Activated naive CD8-positive, alpha-beta T cell (primary cell): ENCODE data around the gene CEP41.
A peak's percentile ranks its signal among the peaks of the same experiment; 100 is the strongest.

Experiments used
- H3K27ac Mint-ChIP-seq: one replicate; pipeline ENCODE4 v1.8.0; 2021; ENCODE audit warnings: mixed read lengths
- H3K27me3 Mint-ChIP-seq: one replicate; pipeline ENCODE4 v1.8.0; 2021; ENCODE audit warnings: mixed read lengths
- H3K36me3 Mint-ChIP-seq: one replicate; pipeline ENCODE4 v1.8.0; 2021; ENCODE audit warnings: mixed read lengths
- H3K4me1 Mint-ChIP-seq: one replicate; pipeline ENCODE4 v1.8.0; 2021; ENCODE audit warnings: low read depth, mixed read lengths
- H3K4me3 Mint-ChIP-seq: one replicate; pipeline ENCODE4 v1.8.0; 2021; ENCODE audit warnings: mild to moderate bottlenecking, mixed read lengths
- H3K9me3 Mint-ChIP-seq: one replicate; pipeline ENCODE4 v1.8.0; 2021; ENCODE audit warnings: low read depth, mixed read lengths

The CEP41 gene

GRCh38 chr7:130394421-130395195, 46.2 kb downstream of the CEP41 start:
- no peaks in the 10 kb centered on the region for H3K9me3 Mint-ChIP-seq
- H3K4me3 Mint-ChIP-seq = peak overlapping the region; percentile 82
- H3K27ac Mint-ChIP-seq = peak overlapping the region; percentile 83
- peaks cover 12% of the 10 kb centered on the region for H3K36me3 Mint-ChIP-seq
- H3K27me3 Mint-ChIP-seq = no peaks in the 10 kb centered on the region
- H3K4me1 Mint-ChIP-seq = peaks cover 44% of the 10 kb centered on the region

- peak overlapping the region; percentile 83 for H3K27ac Mint-ChIP-seq
- H3K4me1 Mint-ChIP-seq = peaks cover 44% of the 10 kb centered on the region
- H3K27me3 Mint-ChIP-seq = no peaks in the 10 kb centered on the region
- peaks cover 12% of the 10 kb centered on the region for H3K36me3 Mint-ChIP-seq
- peak overlapping the region; percentile 82 for H3K4me3 Mint-ChIP-seq
- no peaks in the 10 kb centered on the region for H3K9me3 Mint-ChIP-seq
Measured at GRCh38 chr7:130393841-130394411, 46.9 kb downstream of the CEP41 start.

GRCh38 chr7:130393101-130393561, 47.7 kb downstream of the CEP41 start:
- Mint-ChIP-seq H3K36me3 (peaks cover 4% of the 10 kb centered on the region), H3K27ac (peak overlapping the region; percentile 83), H3K9me3 (no peaks in the 10 kb centered on the region), H3K4me3 (no peak overlapping the region), H3K27me3 (no peaks in the 10 kb centered on the region), H3K4me1 (peaks cover 44% of the 10 kb centered on the region)

- H3K27me3 Mint-ChIP-seq = no peaks in the 10 kb centered on the region
- H3K36me3 Mint-ChIP-seq = peaks cover 2% of the 10 kb centered on the region
Measured at GRCh38 chr7:130390486-130390885, 50.3 kb downstream of the CEP41 start.

GRCh38 chr7:130388671-130389070, 52.1 kb downstream of the CEP41 start:
- H3K9me3 Mint-ChIP-seq = no peaks in the 10 kb centered on the region
- no peak overlapping the region for H3K27ac Mint-ChIP-seq
- H3K36me3 Mint-ChIP-seq = peaks cover 2% of the 10 kb centered on the region
- peaks cover 14% of the 10 kb centered on the region for H3K4me1 Mint-ChIP-seq
- no peaks in the 10 kb centered on the region for H3K27me3 Mint-ChIP-seq
- H3K4me3 Mint-ChIP-seq = no peak overlapping the region

More at GRCh38 chr7:130390486-130390885, 50.3 kb downstream of the CEP41 start:
- Mint-ChIP-seq H3K4me3 (no peak overlapping the region), H3K4me1 (peaks cover 32% of the 10 kb centered on the region), H3K27ac (no peak overlapping the region), H3K9me3 (no peaks in the 10 kb centered on the region)

GRCh38 chr7:130387628-130388403, 53.0 kb downstream of the CEP41 start:
- Mint-ChIP-seq H3K27ac (no peak overlapping the region), H3K9me3 (no peaks in the 10 kb centered on the region), H3K4me3 (no peak overlapping the region), H3K36me3 (peaks cover 2% of the 10 kb centered on the region), H3K27me3 (no peaks in the 10 kb centered on the region), H3K4me1 (peaks cover 5% of the 10 kb centered on the region)

- Mint-ChIP-seq H3K27me3 (no peaks in the 10 kb centered on the region), H3K36me3 (peaks cover 2% of the 10 kb centered on the region), H3K4me1 (peaks cover 2% of the 10 kb centered on the region), H3K4me3 (no peak overlapping the region), H3K9me3 (no peaks in the 10 kb centered on the region), H3K27ac (no peak overlapping the region)
Measured at GRCh38 chr7:130387306-130387627, 53.5 kb downstream of the CEP41 start.

- Mint-ChIP-seq H3K4me1 (peaks cover under 1% of the 10 kb centered on the region), H3K4me3 (no peak overlapping the region), H3K27ac (no peak overlapping the region), H3K27me3 (no peaks in the 10 kb centered on the region), H3K9me3 (no peaks in the 10 kb centered on the region), H3K36me3 (peaks cover 2% of the 10 kb centered on the region)
Measured at GRCh38 chr7:130386876-130387275, 53.9 kb downstream of the CEP41 start.

- no peaks in the 10 kb centered on the region for H3K27me3 Mint-ChIP-seq
- H3K4me3 Mint-ChIP-seq = no peak overlapping the region
- no peaks in the 10 kb centered on the region for H3K4me1 Mint-ChIP-seq
- no peak overlapping the region for H3K27ac Mint-ChIP-seq
- no peaks in the 10 kb centered on the region for H3K9me3 Mint-ChIP-seq
- peaks cover 2% of the 10 kb centered on the region for H3K36me3 Mint-ChIP-seq
Measured at GRCh38 chr7:130385600-130386066, 55.2 kb downstream of the CEP41 start.

GRCh38 chr7:130384841-130385599, 55.8 kb downstream of the CEP41 start:
- H3K36me3 Mint-ChIP-seq = peaks cover 2% of the 10 kb centered on the region
- no peak overlapping the region for H3K4me3 Mint-ChIP-seq
- H3K4me1 Mint-ChIP-seq = no peaks in the 10 kb centered on the region
- H3K9me3 Mint-ChIP-seq = no peaks in the 10 kb centered on the region
- H3K27me3 Mint-ChIP-seq = no peaks in the 10 kb centered on the region
- no peak overlapping the region for H3K27ac Mint-ChIP-seq

GRCh38 chr7:130384371-130384801, 56.4 kb downstream of the CEP41 start:
- H3K27me3 Mint-ChIP-seq = no peaks in the 10 kb centered on the region
- H3K27ac Mint-ChIP-seq = no peak overlapping the region
- H3K4me1 Mint-ChIP-seq = no peaks in the 10 kb centered on the region
- H3K9me3 Mint-ChIP-seq = no peaks in the 10 kb centered on the region
- H3K36me3 Mint-ChIP-seq = peaks cover 2% of the 10 kb centered on the region
- H3K4me3 Mint-ChIP-seq = no peak overlapping the region

- Mint-ChIP-seq H3K9me3 (no peaks in the 10 kb centered on the region), H3K27ac (no peak overlapping the region), H3K36me3 (peaks cover 2% of the 10 kb centered on the region), H3K27me3 (no peaks in the 10 kb centered on the region), H3K4me3 (no peak overlapping the region), H3K4me1 (no peaks in the 10 kb centered on the region)
Measured at GRCh38 chr7:130383187-130383980, 57.4 kb downstream of the CEP41 start.

- no peaks in the 10 kb centered on the region for H3K4me1 Mint-ChIP-seq
- H3K27ac Mint-ChIP-seq = no peak overlapping the region
- H3K9me3 Mint-ChIP-seq = no peaks in the 10 kb centered on the region
- H3K36me3 Mint-ChIP-seq = peaks cover 3% of the 10 kb centered on the region
- no peaks in the 10 kb centered on the region for H3K27me3 Mint-ChIP-seq
- H3K4me3 Mint-ChIP-seq = no peak overlapping the region
Measured at GRCh38 chr7:130381468-130382312, 59.1 kb downstream of the CEP41 start.
